Measurements from ENCODE around the gene LIFR.

DNA sequence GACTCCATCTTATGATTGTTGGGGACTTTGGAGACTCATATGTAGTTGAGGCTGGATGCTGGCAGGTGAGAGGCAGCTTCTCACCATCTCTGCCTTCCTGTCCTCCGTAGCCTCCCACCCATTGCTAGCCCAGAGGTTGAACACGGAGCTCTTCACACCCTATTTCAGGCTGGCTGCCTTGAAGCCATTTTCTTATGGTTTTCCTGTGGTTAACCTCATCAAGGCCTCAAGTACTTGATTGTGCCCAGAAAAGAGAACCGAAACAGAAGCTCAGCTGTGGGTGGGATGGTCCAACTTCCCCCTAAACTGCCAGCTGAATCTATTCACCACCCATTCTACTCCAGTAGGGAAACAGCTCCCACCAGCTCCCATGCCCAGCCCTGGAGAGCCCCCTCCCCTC lies 102.9 kb downstream of the LIFR start:
- TF ChIP-seq, protein P1, sequence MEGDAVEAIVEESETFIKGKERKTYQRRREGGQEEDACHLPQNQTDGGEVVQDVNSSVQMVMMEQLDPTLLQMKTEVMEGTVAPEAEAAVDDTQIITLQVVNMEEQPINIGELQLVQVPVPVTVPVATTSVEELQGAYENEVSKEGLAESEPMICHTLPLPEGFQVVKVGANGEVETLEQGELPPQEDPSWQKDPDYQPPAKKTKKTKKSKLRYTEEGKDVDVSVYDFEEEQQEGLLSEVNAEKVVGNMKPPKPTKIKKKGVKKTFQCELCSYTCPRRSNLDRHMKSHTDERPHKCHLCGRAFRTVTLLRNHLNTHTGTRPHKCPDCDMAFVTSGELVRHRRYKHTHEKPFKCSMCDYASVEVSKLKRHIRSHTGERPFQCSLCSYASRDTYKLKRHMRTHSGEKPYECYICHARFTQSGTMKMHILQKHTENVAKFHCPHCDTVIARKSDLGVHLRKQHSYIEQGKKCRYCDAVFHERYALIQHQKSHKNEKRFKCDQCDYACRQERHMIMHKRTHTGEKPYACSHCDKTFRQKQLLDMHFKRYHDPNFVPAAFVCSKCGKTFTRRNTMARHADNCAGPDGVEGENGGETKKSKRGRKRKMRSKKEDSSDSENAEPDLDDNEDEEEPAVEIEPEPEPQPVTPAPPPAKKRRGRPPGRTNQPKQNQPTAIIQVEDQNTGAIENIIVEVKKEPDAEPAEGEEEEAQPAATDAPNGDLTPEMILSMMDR (conservative IDR thresholded peaks at IDR 0.05): no peak
- no peak for TF ChIP-seq EZH2 (IDR thresholded peaks at IDR 0.05; ENCODE audit: low read depth)

Measured in PC-9 (cell line).